GM12892 (cell line): ENCODE results near the gene CLCA2.
A peak's percentile ranks its signal among the peaks of the same experiment; 100 is the strongest.

Experiments
- DNase-seq: peaks from one replicate; pipeline ENCODE4 v3.0.0; 2011; ENCODE audit not compliant: insufficient read length
- FAIRE-seq: peaks from 2 replicates; lab custom pipeline; 2011; peaks lifted over from hg19 to GRCh38; lab: Jason Lieb, UNC
- POLR2A ChIP-seq: IDR thresholded peaks from 2 replicates; pipeline ENCODE4 v1.6.1; 2011; ENCODE audit warnings: low read depth, low read length, control low read depth
- POLR2AphosphoS5 ChIP-seq: IDR thresholded peaks from 2 replicates; pipeline ENCODE4 v1.6.1; 2011; ENCODE audit warnings: low read depth, low read length, control low read depth
- TAF1 ChIP-seq: IDR thresholded peaks from 2 replicates; pipeline ENCODE4 v1.6.1; 2011; ENCODE audit warnings: low read depth, mild to moderate bottlenecking, control low read depth, low read length, borderline replicate concordance

CLCA2 gene

GRCh38 chr1:86395751-86396497 is 28.0 kb upstream of the CLCA2 start, which contains the start of gene ODF2L:
Gene ODF2L, minus strand, starts transcription at chr1:86396323. Its CDS starts 9,296 bp downstream, at chr1:86387027.
- FAIRE-seq (peak; percentile 99), DNase-seq (peak; percentile 50)
- TF ChIP-seq POLR2AphosphoS5 (peak; percentile 44; the same call in 1 of the 2 replicates), TAF1 (0 out of 2 replicates have a peak, but pooled peaks have one; percentile 46), POLR2A (peak; percentile 47; the same call in 1 of the 2 replicates)

- TF ChIP-seq TAF1 (no peak), POLR2AphosphoS5 (no peak), POLR2A (no peak)
- DNase-seq: no peak
Measured at GRCh38 chr1:86396498-86396890, 27.5 kb upstream of the CLCA2 start.

GRCh38 chr1:86409416-86410021 is 14.5 kb upstream of the CLCA2 start:
- no peak for FAIRE-seq
- DNase-seq: no peak
- TF ChIP-seq POLR2AphosphoS5 (no peak), POLR2A (no peak), TAF1 (no peak)

More at GRCh38 chr1:86396498-86396890, 27.5 kb upstream of the CLCA2 start:
- FAIRE-seq: no peak

GRCh38 chr1:86410879-86411278 is 13.1 kb upstream of the CLCA2 start:
- TF ChIP-seq TAF1 (no peak), POLR2AphosphoS5 (no peak), POLR2A (no peak)
- DNase-seq (no peak), FAIRE-seq (no peak)

GRCh38 chr1:86416343-86416742 is 7.6 kb upstream of the CLCA2 start:
- FAIRE-seq (no peak), DNase-seq (no peak)
- TF ChIP-seq TAF1 (no peak), POLR2AphosphoS5 (no peak), POLR2A (no peak)

GRCh38 chr1:86419277-86419903 is 4.6 kb upstream of the CLCA2 start:
- TF ChIP-seq TAF1 (no peak), POLR2AphosphoS5 (no peak), POLR2A (no peak)
- DNase-seq: peak; percentile 20
- FAIRE-seq: peak; percentile 58

- no peak for FAIRE-seq
Measured at GRCh38 chr1:86421601-86422280, 2.2 kb upstream of the CLCA2 start.

GRCh38 chr1:86423473-86423872 is 498 bp upstream of the CLCA2 start:
- TF ChIP-seq TAF1 (no peak), POLR2A (no peak), POLR2AphosphoS5 (no peak)
- DNase-seq (no peak), FAIRE-seq (no peak)

More at GRCh38 chr1:86421601-86422280, 2.2 kb upstream of the CLCA2 start:
- no peak for DNase-seq
- no peak for TF ChIP-seq TAF1
- no peak for TF ChIP-seq POLR2A
- TF ChIP-seq POLR2AphosphoS5: no peak

- peak; percentile 36 for FAIRE-seq
- no peak for DNase-seq
- no peak for TF ChIP-seq POLR2AphosphoS5
Measured at GRCh38 chr1:86429122-86429725, 5.3 kb downstream of the CLCA2 start.

- no peak for FAIRE-seq
- no peak for DNase-seq
- TF ChIP-seq POLR2A: no peak
- TF ChIP-seq POLR2AphosphoS5: no peak
- no peak for TF ChIP-seq TAF1
Measured at GRCh38 chr1:86429835-86430234, 5.9 kb downstream of the CLCA2 start.
